ENCODE measurements around the gene RRAS2. TPM values are rescaled to one million over a fixed set of nuclear protein-coding genes. Genes with fewer than 3 reads are reported as not detected.

The RRAS2 gene
- total RNA-seq, 1 experiment from 2014 or later: 42.2 TPM

- peaks cover 11% of the 10 kb centered on the region; the same call in 1 of the 2 replicates for H3K9me3 ChIP-seq (ENCODE audit: insufficient read depth, low read depth)
- no peak overlapping the region for H3K27ac ChIP-seq
- no TSS peak for BruUV-seq (replicated peaks)
- H3K36me3 ChIP-seq (ENCODE audit: low read depth): peaks cover 5% of the 10 kb centered on the region
- H3K79me2 ChIP-seq (ENCODE audit: low read depth): peaks cover 87% of the 10 kb centered on the region
- no peak overlapping the region for H2AFZ ChIP-seq
- H3K27me3 ChIP-seq (ENCODE audit: insufficient read depth, low read depth): no peaks in the 10 kb centered on the region
- no peaks in the 10 kb centered on the region for H3K9me2 ChIP-seq (ENCODE audit: insufficient read depth)
- TF ChIP-seq EZH2 (IDR thresholded peaks at IDR 0.05; ENCODE audit: low read depth): no peak
- TF ChIP-seq, protein P1, sequence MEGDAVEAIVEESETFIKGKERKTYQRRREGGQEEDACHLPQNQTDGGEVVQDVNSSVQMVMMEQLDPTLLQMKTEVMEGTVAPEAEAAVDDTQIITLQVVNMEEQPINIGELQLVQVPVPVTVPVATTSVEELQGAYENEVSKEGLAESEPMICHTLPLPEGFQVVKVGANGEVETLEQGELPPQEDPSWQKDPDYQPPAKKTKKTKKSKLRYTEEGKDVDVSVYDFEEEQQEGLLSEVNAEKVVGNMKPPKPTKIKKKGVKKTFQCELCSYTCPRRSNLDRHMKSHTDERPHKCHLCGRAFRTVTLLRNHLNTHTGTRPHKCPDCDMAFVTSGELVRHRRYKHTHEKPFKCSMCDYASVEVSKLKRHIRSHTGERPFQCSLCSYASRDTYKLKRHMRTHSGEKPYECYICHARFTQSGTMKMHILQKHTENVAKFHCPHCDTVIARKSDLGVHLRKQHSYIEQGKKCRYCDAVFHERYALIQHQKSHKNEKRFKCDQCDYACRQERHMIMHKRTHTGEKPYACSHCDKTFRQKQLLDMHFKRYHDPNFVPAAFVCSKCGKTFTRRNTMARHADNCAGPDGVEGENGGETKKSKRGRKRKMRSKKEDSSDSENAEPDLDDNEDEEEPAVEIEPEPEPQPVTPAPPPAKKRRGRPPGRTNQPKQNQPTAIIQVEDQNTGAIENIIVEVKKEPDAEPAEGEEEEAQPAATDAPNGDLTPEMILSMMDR (conservative IDR thresholded peaks at IDR 0.05): no peak
- H3F3A ChIP-seq (ENCODE audit: insufficient read depth, low read depth): 0 out of 2 replicates have a peak, but pooled peaks cover 3% of the 10 kb centered on the region
- intact Hi-C loops (cut with micrococcal nuclease; ENCODE audit: unreplicated experiment): no loop called here
- no peaks in the 10 kb centered on the region for H4K20me1 ChIP-seq (ENCODE audit: insufficient read depth)
- DNase-seq: no peak
- H3K4me2 ChIP-seq: no peak overlapping the region
- H3K4me3 ChIP-seq: no peak overlapping the region
- POLR2A ChIA-PET (ENCODE audit: unreplicated experiment): no interaction called here
- H3K4me1 ChIP-seq (replicated peaks; ENCODE audit: insufficient read depth): no peaks in the 10 kb centered on the region
- CTCF ChIA-PET: no interaction called here
Measured at GRCh38 chr11:14331476-14332136, 27.4 kb downstream of the RRAS2 start.

- H3K4me2 ChIP-seq: no peak overlapping the region
- no peak overlapping the region for H3K4me3 ChIP-seq
- H3F3A ChIP-seq (ENCODE audit: insufficient read depth, low read depth): 0 out of 2 replicates have a peak, but pooled peaks cover 3% of the 10 kb centered on the region
- H3K79me2 ChIP-seq (ENCODE audit: low read depth): peaks cover 86% of the 10 kb centered on the region
- intact Hi-C loops (cut with micrococcal nuclease; ENCODE audit: unreplicated experiment): no loop called here
- H3K9me3 ChIP-seq (ENCODE audit: insufficient read depth, low read depth): peaks cover 3% of the 10 kb centered on the region; the same call in 1 of the 2 replicates
- TF ChIP-seq, protein P1 (conservative IDR thresholded peaks at IDR 0.05): no peak
- no peak for TF ChIP-seq EZH2 (IDR thresholded peaks at IDR 0.05; ENCODE audit: low read depth)
- H2AFZ ChIP-seq: no peak overlapping the region
- POLR2A ChIA-PET (ENCODE audit: unreplicated experiment): no interaction called here
- H3K27ac ChIP-seq: no peak overlapping the region
- H3K36me3 ChIP-seq (ENCODE audit: low read depth): no peaks in the 10 kb centered on the region
- H3K4me1 ChIP-seq (replicated peaks; ENCODE audit: insufficient read depth): no peaks in the 10 kb centered on the region
- no TSS peak for BruUV-seq (replicated peaks)
- H4K20me1 ChIP-seq (ENCODE audit: insufficient read depth): no peaks in the 10 kb centered on the region
- DNase-seq: no peak
- no peaks in the 10 kb centered on the region for H3K9me2 ChIP-seq (ENCODE audit: insufficient read depth)
- no peaks in the 10 kb centered on the region for H3K27me3 ChIP-seq (ENCODE audit: insufficient read depth, low read depth)
- CTCF ChIA-PET: no interaction called here
Measured at GRCh38 chr11:14330881-14331280, 28.1 kb downstream of the RRAS2 start.

DNA sequence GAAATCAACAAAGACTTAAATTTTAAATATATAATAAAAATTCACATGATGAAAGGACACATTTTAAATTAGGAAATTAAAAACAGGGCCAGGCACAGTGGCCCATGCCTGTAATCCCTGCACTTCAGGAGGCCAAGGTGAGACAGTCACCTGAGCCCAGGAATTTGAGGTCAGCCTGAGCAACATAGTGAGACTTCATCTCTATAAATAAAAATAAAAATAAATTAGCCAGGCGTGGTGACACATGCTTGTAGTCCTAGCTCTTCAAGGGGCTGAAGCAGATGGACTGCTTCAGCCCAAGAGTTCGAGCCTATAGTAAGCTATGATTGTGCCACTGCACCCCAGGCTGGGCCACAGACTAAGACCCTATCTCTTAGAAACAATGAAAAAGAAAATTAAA is 29.3 kb downstream of the RRAS2 start:
- H3F3A ChIP-seq (ENCODE audit: insufficient read depth, low read depth): 0 out of 2 replicates have a peak, but pooled peaks cover 3% of the 10 kb centered on the region
- H3K27me3 ChIP-seq (ENCODE audit: insufficient read depth, low read depth): no peaks in the 10 kb centered on the region
- H3K27ac ChIP-seq: no peak overlapping the region
- H3K9me2 ChIP-seq (ENCODE audit: insufficient read depth): no peaks in the 10 kb centered on the region
- no peak overlapping the region for H2AFZ ChIP-seq
- H3K4me1 ChIP-seq (replicated peaks; ENCODE audit: insufficient read depth): no peaks in the 10 kb centered on the region
- TF ChIP-seq, protein P1 (conservative IDR thresholded peaks at IDR 0.05): no peak
- no peak for TF ChIP-seq EZH2 (IDR thresholded peaks at IDR 0.05; ENCODE audit: low read depth)
- ChIA-PET POLR2A (ENCODE audit: unreplicated experiment) (no interaction called here), CTCF (no interaction called here)
- H3K79me2 ChIP-seq (ENCODE audit: low read depth): peaks cover 84% of the 10 kb centered on the region
- H3K36me3 ChIP-seq (ENCODE audit: low read depth): no peaks in the 10 kb centered on the region
- no peaks in the 10 kb centered on the region for H4K20me1 ChIP-seq (ENCODE audit: insufficient read depth)
- no peaks in the 10 kb centered on the region for H3K9me3 ChIP-seq (ENCODE audit: insufficient read depth, low read depth)
- BruUV-seq (replicated peaks): no TSS peak
- intact Hi-C loops (cut with micrococcal nuclease; ENCODE audit: unreplicated experiment): no loop called here
- no peak overlapping the region for H3K4me3 ChIP-seq
- DNase-seq: no peak
- no peak overlapping the region for H3K4me2 ChIP-seq
